Measurements from ENCODE around the gene UBE2H.
"Not testable (repeated sequence)": the region's sequence is repeated elsewhere in the genome, so short reads cannot be mapped to it uniquely, and the experiment has no call there.

UBE2H gene

GRCh38 chr7:129952653-129953560 lies at the start of gene UBE2H:
Gene UBE2H, minus strand, starts transcription at chr7:129952960. Its CDS starts 405 bp downstream, at chr7:129952555.
- peak; percentile 91 for DNase-seq (ENCODE audit: extremely low spot score, insufficient read length, low read depth)
- peak; percentile 92 for FAIRE-seq

- no peak for FAIRE-seq
Measured at GRCh38 chr7:129998446-129998845, 45.7 kb upstream of the UBE2H start.

GRCh38 chr7:129997285-129997684 lies 44.5 kb upstream of the UBE2H start:
- DNase-seq (ENCODE audit: extremely low spot score, insufficient read length, low read depth) = no peak
- no peak for FAIRE-seq

More at GRCh38 chr7:129998446-129998845, 45.7 kb upstream of the UBE2H start:
- DNase-seq (ENCODE audit: extremely low spot score, insufficient read length, low read depth) = no peak

GRCh38 chr7:129993275-129993674 lies 40.5 kb upstream of the UBE2H start:
- FAIRE-seq = no peak

GRCh38 chr7:129990403-129991192 lies 37.8 kb upstream of the UBE2H start:
- FAIRE-seq (no peak), DNase-seq (ENCODE audit: extremely low spot score, insufficient read length, low read depth) (no peak)

More at GRCh38 chr7:129993275-129993674, 40.5 kb upstream of the UBE2H start:
- DNase-seq (ENCODE audit: extremely low spot score, insufficient read length, low read depth) = no peak

GRCh38 chr7:129989466-129989865 lies 36.7 kb upstream of the UBE2H start:
- FAIRE-seq (no peak), DNase-seq (ENCODE audit: extremely low spot score, insufficient read length, low read depth) (no peak)

GRCh38 chr7:129986600-129986999 lies 33.8 kb upstream of the UBE2H start:
- no peak for DNase-seq (ENCODE audit: extremely low spot score, insufficient read length, low read depth)
- FAIRE-seq = no peak

- FAIRE-seq (no peak), DNase-seq (ENCODE audit: extremely low spot score, insufficient read length, low read depth) (no peak)
Measured at GRCh38 chr7:129980667-129981066, 27.9 kb upstream of the UBE2H start.

GRCh38 chr7:129975309-129975708 lies 22.5 kb upstream of the UBE2H start:
- no peak for FAIRE-seq
- DNase-seq (ENCODE audit: extremely low spot score, insufficient read length, low read depth) = no peak

- DNase-seq (ENCODE audit: extremely low spot score, insufficient read length, low read depth) (no peak), FAIRE-seq (no peak)
Measured at GRCh38 chr7:129970816-129971215, 18.1 kb upstream of the UBE2H start.

- DNase-seq (ENCODE audit: extremely low spot score, insufficient read length, low read depth) (no peak), FAIRE-seq (no peak)
Measured at GRCh38 chr7:129969881-129970446, 17.2 kb upstream of the UBE2H start.

- no peak for DNase-seq (ENCODE audit: extremely low spot score, insufficient read length, low read depth)
- FAIRE-seq = no peak
Measured at GRCh38 chr7:129968592-129969383, 16.0 kb upstream of the UBE2H start.

- FAIRE-seq; DNase-seq (ENCODE audit: extremely low spot score, insufficient read length, low read depth): not testable (repeated sequence)
Measured at GRCh38 chr7:129960204-129960475, 7.4 kb upstream of the UBE2H start.

- no peak for FAIRE-seq
Measured at GRCh38 chr7:129959471-129960203, 6.9 kb upstream of the UBE2H start.

GRCh38 chr7:129958643-129959470 lies 6.1 kb upstream of the UBE2H start:
- no peak for DNase-seq (ENCODE audit: extremely low spot score, insufficient read length, low read depth)
- no peak for FAIRE-seq

More at GRCh38 chr7:129959471-129960203, 6.9 kb upstream of the UBE2H start:
- no peak for DNase-seq (ENCODE audit: extremely low spot score, insufficient read length, low read depth)

- FAIRE-seq (no peak), DNase-seq (ENCODE audit: extremely low spot score, insufficient read length, low read depth) (no peak)
Measured at GRCh38 chr7:129955993-129956543, 3.3 kb upstream of the UBE2H start.

- DNase-seq (ENCODE audit: extremely low spot score, insufficient read length, low read depth) (no peak), FAIRE-seq (no peak)
Measured at GRCh38 chr7:129952086-129952652, 591 bp downstream of the UBE2H start.
